ENCODE results near the gene CGNL1. TPM values are rescaled to one million over a fixed set of nuclear protein-coding genes. Genes with fewer than 3 reads are reported as not detected.
A peak's percentile ranks its signal among the peaks of the same experiment; 100 is the strongest.

CGNL1 gene
- total RNA-seq, 6 donors from 2014 or later = 40.1 to 81.8 (median 63.0) TPM

DNA sequence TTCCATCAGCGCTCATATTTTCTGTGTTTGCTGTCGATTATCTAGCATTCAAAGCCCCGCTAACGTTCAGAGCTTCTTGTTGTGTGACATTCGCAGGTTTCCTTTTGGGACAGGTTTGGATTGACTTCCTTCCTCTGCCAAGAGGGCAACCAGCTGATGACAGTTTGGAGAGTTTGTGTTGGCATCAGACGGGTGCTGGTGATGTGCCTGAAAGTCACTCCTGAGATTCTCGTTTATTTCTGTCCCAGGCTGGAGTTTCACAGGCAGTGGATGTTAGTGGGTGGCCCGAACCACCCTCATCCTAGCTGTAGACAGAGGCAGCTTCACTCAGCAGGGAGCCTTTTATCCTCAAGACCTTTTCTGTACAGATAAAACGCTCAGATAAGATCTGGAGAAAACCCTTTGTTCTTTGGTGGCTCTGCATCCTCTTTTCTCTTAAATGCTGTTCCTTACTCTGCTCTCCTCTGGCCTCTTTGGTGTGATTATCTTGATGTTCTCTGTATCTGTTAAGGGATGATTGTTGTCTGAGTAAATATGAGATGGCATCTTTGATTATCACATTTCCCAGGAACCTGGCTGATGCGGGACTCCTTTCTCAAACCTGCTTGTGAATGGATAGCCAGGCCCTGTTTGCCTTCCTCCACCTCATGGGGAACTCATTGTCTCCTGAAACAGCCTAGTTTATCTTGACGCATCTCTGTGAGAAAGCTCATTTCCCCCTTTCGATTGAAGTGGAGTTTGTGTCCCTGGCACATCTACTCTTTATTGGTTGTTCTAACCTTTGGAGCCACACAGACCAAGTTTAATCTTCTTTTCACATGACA is 35.9 kb downstream of the CGNL1 start:
- TF ChIP-seq, protein P1, sequence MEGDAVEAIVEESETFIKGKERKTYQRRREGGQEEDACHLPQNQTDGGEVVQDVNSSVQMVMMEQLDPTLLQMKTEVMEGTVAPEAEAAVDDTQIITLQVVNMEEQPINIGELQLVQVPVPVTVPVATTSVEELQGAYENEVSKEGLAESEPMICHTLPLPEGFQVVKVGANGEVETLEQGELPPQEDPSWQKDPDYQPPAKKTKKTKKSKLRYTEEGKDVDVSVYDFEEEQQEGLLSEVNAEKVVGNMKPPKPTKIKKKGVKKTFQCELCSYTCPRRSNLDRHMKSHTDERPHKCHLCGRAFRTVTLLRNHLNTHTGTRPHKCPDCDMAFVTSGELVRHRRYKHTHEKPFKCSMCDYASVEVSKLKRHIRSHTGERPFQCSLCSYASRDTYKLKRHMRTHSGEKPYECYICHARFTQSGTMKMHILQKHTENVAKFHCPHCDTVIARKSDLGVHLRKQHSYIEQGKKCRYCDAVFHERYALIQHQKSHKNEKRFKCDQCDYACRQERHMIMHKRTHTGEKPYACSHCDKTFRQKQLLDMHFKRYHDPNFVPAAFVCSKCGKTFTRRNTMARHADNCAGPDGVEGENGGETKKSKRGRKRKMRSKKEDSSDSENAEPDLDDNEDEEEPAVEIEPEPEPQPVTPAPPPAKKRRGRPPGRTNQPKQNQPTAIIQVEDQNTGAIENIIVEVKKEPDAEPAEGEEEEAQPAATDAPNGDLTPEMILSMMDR (IDR thresholded peaks at IDR 0.05) = no peak
- TF ChIP-seq EP300 (IDR thresholded peaks at IDR 0.05) (no peak), POLR2AphosphoS5 (IDR thresholded peaks at IDR 0.05) (no peak), POLR2A (IDR thresholded peaks at IDR 0.05) (no peak)
- Histone ChIP-seq H3K4me3 (no peak overlapping the region), H3K27me3 (no peaks in the 10 kb centered on the region), H3K27ac (no peak overlapping the region), H3K36me3 (no peaks in the 10 kb centered on the region), H3K9me3 (no peaks in the 10 kb centered on the region), H3K4me1 (peaks cover 0 to 3% (median 3%) of the 10 kb centered on the region in 4 donors)
- ATAC-seq (ENCODE audit: low FRiP score in 2 of 2) = no peak
- 67 to 68% methylated on average over 12 of the region's 12 CpGs for WGBS, 2 donors
- no peak for DNase-seq

DNA sequence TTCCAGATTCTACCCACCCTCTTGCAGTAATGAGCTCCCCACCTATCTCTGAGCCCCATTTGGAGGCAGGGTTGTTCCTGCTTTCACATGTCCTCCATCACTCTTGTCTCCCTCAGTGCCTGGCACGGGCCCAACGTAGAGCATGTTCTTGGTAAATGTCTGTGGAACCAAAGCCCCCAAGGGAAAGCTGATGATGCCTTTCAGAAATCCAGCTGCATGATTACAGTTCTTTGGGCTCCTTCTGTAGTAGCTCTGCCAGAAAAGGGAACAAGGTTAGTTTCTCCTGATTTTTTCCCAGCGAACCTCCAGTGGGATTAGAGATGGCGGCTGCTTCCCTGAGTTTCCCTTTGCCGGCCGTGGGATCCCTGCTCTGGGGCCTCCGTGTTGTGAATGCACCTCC is 39.3 kb downstream of the CGNL1 start:
- Histone ChIP-seq H3K27me3 (no peaks in the 10 kb centered on the region), H3K4me3 (no peak overlapping the region), H3K9me3 (no peaks in the 10 kb centered on the region), H3K4me1 (no peaks in the 10 kb centered on the region), H3K27ac (no peak overlapping the region), H3K36me3 (no peaks in the 10 kb centered on the region)
- 85 to 89% methylated on average over 7 of the region's 7 CpGs for WGBS, 2 donors
- ATAC-seq (ENCODE audit: low FRiP score in 2 of 2) = no peak
- TF ChIP-seq, protein P1 (IDR thresholded peaks at IDR 0.05) = no peak
- TF ChIP-seq POLR2A (IDR thresholded peaks at IDR 0.05) = no peak
- no peak for TF ChIP-seq POLR2AphosphoS5 (IDR thresholded peaks at IDR 0.05)
- TF ChIP-seq EP300 (IDR thresholded peaks at IDR 0.05) = no peak
- DNase-seq = no peak

DNA sequence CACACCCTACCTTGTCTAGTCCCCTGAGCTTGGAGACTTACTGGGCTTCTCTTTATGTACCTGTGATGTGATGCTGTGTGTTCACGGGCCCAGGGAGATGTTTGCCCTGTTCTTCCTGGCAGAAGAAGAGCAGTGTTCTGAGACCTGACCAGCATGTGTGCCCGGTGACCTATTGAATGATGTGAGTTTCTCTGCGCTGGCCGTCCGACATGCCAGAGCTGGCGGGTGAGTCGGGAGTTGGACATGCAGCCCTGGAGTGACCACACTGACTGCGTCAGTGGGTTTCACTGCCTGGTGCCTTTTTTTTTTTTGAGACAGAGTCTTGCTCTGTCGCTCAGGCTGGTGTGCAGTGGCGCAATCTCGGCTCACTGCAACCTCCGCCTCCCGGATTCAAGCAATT is 42.3 kb downstream of the CGNL1 start:
- Histone ChIP-seq H3K27ac (no peak overlapping the region), H3K36me3 (no peaks in the 10 kb centered on the region), H3K4me1 (peaks cover 0 to 14% (median 12%) of the 10 kb centered on the region in 4 donors), H3K9me3 (no peaks in the 10 kb centered on the region), H3K4me3 (no peak overlapping the region), H3K27me3 (no peaks in the 10 kb centered on the region)
- 89 to 94% methylated on average over 12 to 13 of the region's 13 CpGs for WGBS, 2 donors
- ATAC-seq (ENCODE audit: low FRiP score in 2 of 2) (no peak), DNase-seq (peak in 1 of 2 donors; percentile 15)
- no peak for TF ChIP-seq POLR2AphosphoS5 (IDR thresholded peaks at IDR 0.05)
- no peak for TF ChIP-seq EP300 (IDR thresholded peaks at IDR 0.05)
- TF ChIP-seq, protein P1 (IDR thresholded peaks at IDR 0.05) = no peak
- no peak for TF ChIP-seq POLR2A (IDR thresholded peaks at IDR 0.05)

DNA sequence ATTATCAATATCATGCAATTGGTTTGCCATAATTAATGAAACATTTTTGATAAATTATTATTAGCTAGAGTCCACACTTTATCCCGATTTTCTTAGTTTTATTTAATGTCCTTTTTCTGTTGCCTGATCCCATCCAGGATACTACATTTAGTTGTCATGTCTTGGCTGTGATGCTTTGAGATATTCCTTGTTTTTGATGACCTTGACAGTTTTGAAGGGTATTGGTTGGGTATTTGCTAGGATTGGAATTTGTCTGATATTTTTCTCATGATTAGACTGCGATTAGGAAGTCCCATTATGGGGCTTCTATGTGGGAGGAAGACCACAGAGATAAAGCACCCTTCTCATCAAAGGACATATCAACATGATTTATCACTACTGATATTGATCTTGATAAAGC is 43.0 kb downstream of the CGNL1 start:
- no peak overlapping the region for H3K4me3 ChIP-seq
- peaks cover 0 to 14% (median 12%) of the 10 kb centered on the region in 4 donors for H3K4me1 ChIP-seq
- no peaks in the 10 kb centered on the region for H3K36me3 ChIP-seq
- 74 to 91% methylated on average over 2 of the region's 2 CpGs for WGBS, 2 donors
- ATAC-seq (ENCODE audit: low FRiP score in 2 of 2) (no peak), DNase-seq (no peak)
- no peak overlapping the region for H3K27ac ChIP-seq
- TF ChIP-seq POLR2A (IDR thresholded peaks at IDR 0.05) (no peak), POLR2AphosphoS5 (IDR thresholded peaks at IDR 0.05) (no peak)
- TF ChIP-seq, protein P1 (IDR thresholded peaks at IDR 0.05) = no peak
- H3K9me3 ChIP-seq = no peaks in the 10 kb centered on the region
- no peaks in the 10 kb centered on the region for H3K27me3 ChIP-seq

DNA sequence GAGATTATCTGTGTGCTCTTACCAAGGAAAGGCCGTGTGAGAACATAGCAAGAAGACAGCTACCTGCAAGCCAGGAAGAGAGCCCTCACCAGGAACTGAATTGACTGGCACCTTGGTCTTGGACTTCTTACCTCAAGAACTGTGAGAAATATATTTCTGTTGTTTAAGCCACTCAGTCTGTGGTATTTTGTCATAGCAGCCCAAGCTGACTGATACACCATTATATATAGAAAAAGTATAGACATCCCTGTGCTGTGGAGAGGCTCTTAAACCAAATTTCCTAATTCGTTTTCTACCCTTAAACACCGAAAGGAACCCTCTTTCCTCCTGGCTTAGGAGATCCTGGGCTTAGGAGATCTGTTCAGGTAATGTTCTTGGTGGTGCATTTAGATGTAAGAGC is 44.8 kb downstream of the CGNL1 start:
- DNase-seq = no peak
- TF ChIP-seq, protein P1 (IDR thresholded peaks at IDR 0.05) = no peak
- no peak for TF ChIP-seq EP300 (IDR thresholded peaks at IDR 0.05)
- TF ChIP-seq POLR2AphosphoS5 (IDR thresholded peaks at IDR 0.05) = no peak
- no peak for TF ChIP-seq POLR2A (IDR thresholded peaks at IDR 0.05)
- H3K4me1 ChIP-seq = peaks cover 0 to 14% (median 12%) of the 10 kb centered on the region in 4 donors
- no peaks in the 10 kb centered on the region for H3K27me3 ChIP-seq
- WGBS, 2 donors = 79 to 86% methylated on average over 3 of the region's 3 CpGs
- ATAC-seq (ENCODE audit: low FRiP score in 2 of 2) = no peak
- peak overlapping the region in 3 of 4 donors; percentile 27 to 47 (median 32) for H3K27ac ChIP-seq
- H3K4me3 ChIP-seq = no peak overlapping the region
- H3K9me3 ChIP-seq = no peaks in the 10 kb centered on the region
- H3K36me3 ChIP-seq = no peaks in the 10 kb centered on the region

Measured in upper lobe of left lung (tissue), 6 donors.